ENCODE measurements around the gene RASSF1. TPM values are rescaled to one million over a fixed set of nuclear protein-coding genes. Genes with fewer than 3 reads are reported as not detected.
A peak's percentile ranks its signal among the peaks of the same experiment; 100 is the strongest.

Gene RASSF1
- total and polyA plus RNA-seq, 2 donors from 2014 or later: 19.1 to 28.9 TPM

- Histone ChIP-seq H3K4me1 (ENCODE audit: control insufficient read depth in 2 of 3, insufficient read depth in 2 of 3, low read depth in 1 of 3, low read length in 3 of 3) (peaks cover 0 to 27% (median 12%) of the 10 kb centered on the region in 3 donors), H3K9ac (ENCODE audit: low read length in 3 of 3) (peak overlapping the region in 2 of 3 donors; percentile 44 to 90), H3K27me3 (ENCODE audit: control insufficient read depth, insufficient read depth, low read length) (no peaks in the 10 kb centered on the region), H3K9me3 (ENCODE audit: control insufficient read depth in 2 of 3, insufficient read depth in 1 of 3, low read length in 3 of 3) (no peaks in the 10 kb centered on the region), H3K27ac (ENCODE audit: low read depth in 2 of 2, low read length in 2 of 2) (no peak overlapping the region), H3K4me3 (ENCODE audit: low read length in 3 of 3) (peak overlapping the region; percentile 68 to 89 (median 70)), H3K36me3 (ENCODE audit: control insufficient read depth in 2 of 3, insufficient read depth in 3 of 3, low read length in 3 of 3) (peaks cover 4 to 40% (median 23%) of the 10 kb centered on the region in 3 donors)
- TF ChIP-seq CTCF (IDR thresholded peaks at IDR 0.05; ENCODE audit: borderline replicate concordance, extremely low read depth, insufficient read depth): no peak
- no peak for FAIRE-seq
- intact Hi-C loops (cut with DNase I): no loop called here
- DNase-seq: no peak
Measured at GRCh38 chr3:50327129-50327528, 13.5 kb downstream of the RASSF1 start.

GRCh38 chr3:50326182-50326541, 14.5 kb downstream of the RASSF1 start:
- no peak overlapping the region for H3K27ac ChIP-seq (ENCODE audit: low read depth in 2 of 2, low read length in 2 of 2)
- H3K4me1 ChIP-seq (ENCODE audit: control insufficient read depth in 2 of 3, insufficient read depth in 2 of 3, low read depth in 1 of 3, low read length in 3 of 3): peaks cover 0 to 28% (median 12%) of the 10 kb centered on the region in 3 donors

GRCh38 chr3:50325497-50326181, 15.0 kb downstream of the RASSF1 start:
- intact Hi-C loops (cut with DNase I): no loop called here
- Histone ChIP-seq H3K9ac (ENCODE audit: low read length in 3 of 3) (no peak overlapping the region), H3K27ac (ENCODE audit: low read depth in 2 of 2, low read length in 2 of 2) (no peak overlapping the region), H3K36me3 (ENCODE audit: control insufficient read depth in 2 of 3, insufficient read depth in 3 of 3, low read length in 3 of 3) (peaks cover 3 to 25% (median 10%) of the 10 kb centered on the region in 3 donors), H3K27me3 (ENCODE audit: control insufficient read depth, insufficient read depth, low read length) (no peaks in the 10 kb centered on the region), H3K4me1 (ENCODE audit: control insufficient read depth in 2 of 3, insufficient read depth in 2 of 3, low read depth in 1 of 3, low read length in 3 of 3) (peaks cover 0 to 30% (median 14%) of the 10 kb centered on the region in 3 donors), H3K4me3 (ENCODE audit: low read length in 3 of 3) (no peak overlapping the region), H3K9me3 (ENCODE audit: control insufficient read depth in 2 of 3, insufficient read depth in 1 of 3, low read length in 3 of 3) (no peaks in the 10 kb centered on the region)
- no peak for TF ChIP-seq CTCF (IDR thresholded peaks at IDR 0.05; ENCODE audit: borderline replicate concordance, extremely low read depth, insufficient read depth)
- FAIRE-seq (no peak), DNase-seq (no peak)

More at GRCh38 chr3:50326182-50326541, 14.5 kb downstream of the RASSF1 start:
- Histone ChIP-seq H3K27me3 (ENCODE audit: control insufficient read depth, insufficient read depth, low read length) (no peaks in the 10 kb centered on the region), H3K36me3 (ENCODE audit: control insufficient read depth in 2 of 3, insufficient read depth in 3 of 3, low read length in 3 of 3) (peaks cover 4 to 31% (median 15%) of the 10 kb centered on the region in 3 donors), H3K4me3 (ENCODE audit: low read length in 3 of 3) (no peak overlapping the region), H3K9me3 (ENCODE audit: control insufficient read depth in 2 of 3, insufficient read depth in 1 of 3, low read length in 3 of 3) (no peaks in the 10 kb centered on the region), H3K9ac (ENCODE audit: low read length in 3 of 3) (no peak overlapping the region)
- intact Hi-C loops (cut with DNase I): no loop called here
- no peak for TF ChIP-seq CTCF (IDR thresholded peaks at IDR 0.05; ENCODE audit: borderline replicate concordance, extremely low read depth, insufficient read depth)
- FAIRE-seq: no peak
- no peak for DNase-seq

All from kidney (tissue), 14 donors.